Measurements from ENCODE around the gene NPHP1. TPM values are rescaled to one million over a fixed set of nuclear protein-coding genes. Genes with fewer than 3 reads are reported as not detected.

NPHP1 gene
- total and polyA plus RNA-seq, 4 donors: 0.33 to 0.88 (median 0.35) TPM

- H3K9me3 ChIP-seq (ENCODE audit: control insufficient read depth in 4 of 4, low read length in 3 of 4): no peaks in the 10 kb centered on the region
- peaks cover 0 to 3% (median 0%) of the 10 kb centered on the region in 4 donors for H3K4me1 ChIP-seq (ENCODE audit: control insufficient read depth in 4 of 4, insufficient read depth in 4 of 4, low read length in 3 of 4)
- H3K36me3 ChIP-seq (ENCODE audit: control insufficient read depth in 4 of 4, insufficient read depth in 3 of 4, low read depth in 1 of 4, low read length in 3 of 4): no peaks in the 10 kb centered on the region
- no peak for DNase-seq (ENCODE audit: low spot score)
- TF ChIP-seq FOXA2 (IDR thresholded peaks at IDR 0.05) (no peak), CTCF (IDR thresholded peaks at IDR 0.05; ENCODE audit: low read depth, low read length, missing input control) (no peak)
- H3K27me3 ChIP-seq (ENCODE audit: control insufficient read depth in 4 of 4, insufficient read depth in 4 of 4, low read length in 3 of 4): peaks cover 0 to 3% (median 0%) of the 10 kb centered on the region in 4 donors
- WGBS: 70% methylated on average over 3 of the region's 3 CpGs
- no peak overlapping the region for H3K9ac ChIP-seq (ENCODE audit: low read depth in 1 of 2, low read length in 2 of 2)
- no peak overlapping the region for H3K27ac ChIP-seq (ENCODE audit: low read depth in 1 of 2, low read length in 2 of 2)
- H3K4me3 ChIP-seq (ENCODE audit: low read depth in 1 of 3, low read length in 3 of 3): no peak overlapping the region
Observed at GRCh38 chr2:110152943-110153342, 51.9 kb downstream of the NPHP1 start.

GRCh38 chr2:110149330-110150220 is 55.2 kb downstream of the NPHP1 start:
- no peaks in the 10 kb centered on the region for H3K9me3 ChIP-seq (ENCODE audit: control insufficient read depth in 4 of 4, low read length in 3 of 4)
- H3K27ac ChIP-seq (ENCODE audit: low read depth in 1 of 2, low read length in 2 of 2): no peak overlapping the region
- no peak overlapping the region for H3K4me3 ChIP-seq (ENCODE audit: low read depth in 1 of 3, low read length in 3 of 3)
- no peak overlapping the region for H3K9ac ChIP-seq (ENCODE audit: low read depth in 1 of 2, low read length in 2 of 2)
- H3K27me3 ChIP-seq (ENCODE audit: control insufficient read depth in 4 of 4, insufficient read depth in 4 of 4, low read length in 3 of 4): peaks cover 0 to 3% (median 0%) of the 10 kb centered on the region in 4 donors
- TF ChIP-seq RXRA (IDR thresholded peaks at IDR 0.05) (no peak), FOXA2 (IDR thresholded peaks at IDR 0.05) (no peak)
- no peak for DNase-seq (ENCODE audit: low spot score)
- WGBS: 84% methylated on average over 6 of the region's 6 CpGs
- no peaks in the 10 kb centered on the region for H3K36me3 ChIP-seq (ENCODE audit: control insufficient read depth in 4 of 4, insufficient read depth in 3 of 4, low read depth in 1 of 4, low read length in 3 of 4)
- H3K4me1 ChIP-seq (ENCODE audit: control insufficient read depth in 4 of 4, insufficient read depth in 4 of 4, low read length in 3 of 4): no peaks in the 10 kb centered on the region

- Histone ChIP-seq H3K4me3 (ENCODE audit: low read depth in 1 of 3, low read length in 3 of 3) (no peak overlapping the region), H3K27ac (ENCODE audit: low read depth in 1 of 2, low read length in 2 of 2) (no peak overlapping the region), H3K9me3 (ENCODE audit: control insufficient read depth in 4 of 4, low read length in 3 of 4) (no peaks in the 10 kb centered on the region), H3K36me3 (ENCODE audit: control insufficient read depth in 4 of 4, insufficient read depth in 3 of 4, low read depth in 1 of 4, low read length in 3 of 4) (no peaks in the 10 kb centered on the region), H3K9ac (ENCODE audit: low read depth in 1 of 2, low read length in 2 of 2) (no peak overlapping the region), H3K27me3 (ENCODE audit: control insufficient read depth in 4 of 4, insufficient read depth in 4 of 4, low read length in 3 of 4) (peaks cover 0 to 3% (median 0%) of the 10 kb centered on the region in 4 donors), H3K4me1 (ENCODE audit: control insufficient read depth in 4 of 4, insufficient read depth in 4 of 4, low read length in 3 of 4) (no peaks in the 10 kb centered on the region)
- WGBS: 83% methylated on average over 2 of the region's 2 CpGs
- TF ChIP-seq JUND (IDR thresholded peaks at IDR 0.05) (no peak), ZBTB33 (IDR thresholded peaks at IDR 0.05) (no peak), TAF1 (conservative IDR thresholded peaks at IDR 0.05) (no peak), CTCF (IDR thresholded peaks at IDR 0.05; ENCODE audit: low read depth, low read length, missing input control) (no peak), GABPA (IDR thresholded peaks at IDR 0.05 in 1 of 2, conservative IDR thresholded peaks at IDR 0.05 in 1 of 2) (no peak), NR2F2 (IDR thresholded peaks at IDR 0.05) (no peak), REST (IDR thresholded peaks at IDR 0.05) (no peak), YY1 (IDR thresholded peaks at IDR 0.05) (no peak)
- DNase-seq (ENCODE audit: low spot score): no peak
Observed at GRCh38 chr2:110146945-110147332, 57.9 kb downstream of the NPHP1 start.
